Skin of body (tissue), 2 donors: ENCODE measurements around the gene SEMA6B. TPM values are rescaled to one million over a fixed set of nuclear protein-coding genes. Genes with fewer than 3 reads are reported as not detected.
"Not testable (repeated sequence)": the region's sequence is repeated elsewhere in the genome, so short reads cannot be mapped to it uniquely, and the experiment has no call there.

Experiments used
- DNase-seq: peaks from one replicate; lab custom pipeline; 2025; lab: John Stamatoyannopoulos, UW
- total RNA-seq: library from RNA; depleted of rRNA; stranded (reverse); fragments of >200 nt; gene quantifications from one replicate; pipeline ENCODE4 v1.2.3, GENCODE V29; 2014

Gene SEMA6B
- total RNA-seq, 1 donor from 2014 or later: 5.0 TPM

GRCh38 chr19:4575267-4576015 lies 16.0 kb upstream of the SEMA6B start:
- peak; percentile 65 for DNase-seq

GRCh38 chr19:4573682-4574081 lies 14.2 kb upstream of the SEMA6B start:
- DNase-seq: no peak

- DNase-seq: peak; percentile 44
These were observed 11.9 kb upstream of the SEMA6B start for GRCh38 chr19:4571305-4571917.

GRCh38 chr19:4570916-4571304 lies 11.4 kb upstream of the SEMA6B start:
- no peak for DNase-seq

GRCh38 chr19:4570402-4570801 lies 10.9 kb upstream of the SEMA6B start:
- DNase-seq: no peak

GRCh38 chr19:4568886-4569285 lies 9.4 kb upstream of the SEMA6B start:
- DNase-seq: no peak

GRCh38 chr19:4567584-4568071 lies 8.1 kb upstream of the SEMA6B start:
- no peak for DNase-seq

GRCh38 chr19:4566402-4567051 lies 7.0 kb upstream of the SEMA6B start:
- DNase-seq: no peak

GRCh38 chr19:4563562-4563961 lies 4.1 kb upstream of the SEMA6B start:
- DNase-seq: not testable (repeated sequence)

- not testable (repeated sequence) for DNase-seq
These were observed 2.6 kb upstream of the SEMA6B start for GRCh38 chr19:4562085-4562484.

GRCh38 chr19:4557971-4558941 lies 1.2 kb downstream of the SEMA6B start:
- no peak for DNase-seq

GRCh38 chr19:4557144-4557970 lies 2.1 kb downstream of the SEMA6B start:
- DNase-seq: no peak

- no peak for DNase-seq
These were observed 2.8 kb downstream of the SEMA6B start for GRCh38 chr19:4556597-4557127.

GRCh38 chr19:4555657-4556561 lies 3.6 kb downstream of the SEMA6B start:
- no peak for DNase-seq

GRCh38 chr19:4554717-4555116 lies 4.8 kb downstream of the SEMA6B start:
- no peak for DNase-seq

- no peak for DNase-seq
These were observed 5.7 kb downstream of the SEMA6B start for GRCh38 chr19:4553775-4554174.

- DNase-seq: no peak
These were observed 6.3 kb downstream of the SEMA6B start for GRCh38 chr19:4553092-4553695.

- no peak for DNase-seq
These were observed 7.0 kb downstream of the SEMA6B start for GRCh38 chr19:4552525-4552819.
